Measurements from ENCODE around the gene TGFB3. TPM values are rescaled to one million over a fixed set of nuclear protein-coding genes. Genes with fewer than 3 reads are reported as not detected.

TGFB3 gene
- total RNA-seq, 2 experiments from 2014 or later: 3.6 to 4.4 TPM

- Mint-ChIP-seq H3K4me3 (no peak overlapping the region), H3K27ac (no peak overlapping the region), H3K4me1 (ENCODE audit: low read depth) (no peaks in the 10 kb centered on the region), H3K36me3 (ENCODE audit: low read depth) (peaks cover 41% of the 10 kb centered on the region), H3K27me3 (ENCODE audit: low read depth) (no peaks in the 10 kb centered on the region), H3K9me3 (peaks cover 10% of the 10 kb centered on the region)
- intact Hi-C loops (cut with micrococcal nuclease): no loop called here
- no peak for DNase-seq
- CTCF ChIA-PET: interaction anchor here (0.6 to 1.0 kb wide), 5 partner anchors 21 to 301 kb away, joined by 3 to 5 read pairs (median 4); no protein-coding TSS in a partner anchor
Measured at GRCh38 chr14:76006253-76006652, 24.5 kb upstream of the TGFB3 start.

GRCh38 chr14:76002383-76002782 lies 20.6 kb upstream of the TGFB3 start:
- no peak overlapping the region for H3K4me3 Mint-ChIP-seq
- peaks cover 10% of the 10 kb centered on the region for H3K9me3 Mint-ChIP-seq
- DNase-seq: no peak
- intact Hi-C loops (cut with micrococcal nuclease): no loop called here
- no peaks in the 10 kb centered on the region for H3K27me3 Mint-ChIP-seq (ENCODE audit: low read depth)
- no peak overlapping the region for H3K27ac Mint-ChIP-seq
- H3K36me3 Mint-ChIP-seq (ENCODE audit: low read depth): peaks cover 50% of the 10 kb centered on the region
- H3K4me1 Mint-ChIP-seq (ENCODE audit: low read depth): no peaks in the 10 kb centered on the region
- CTCF ChIA-PET: no interaction called here

- Mint-ChIP-seq H3K9me3 (peaks cover 5% of the 10 kb centered on the region), H3K27me3 (ENCODE audit: low read depth) (no peaks in the 10 kb centered on the region), H3K27ac (no peak overlapping the region), H3K4me3 (no peak overlapping the region), H3K4me1 (ENCODE audit: low read depth) (no peaks in the 10 kb centered on the region), H3K36me3 (ENCODE audit: low read depth) (peaks cover 44% of the 10 kb centered on the region)
- intact Hi-C loops (cut with micrococcal nuclease): no loop called here
- DNase-seq: no peak
- CTCF ChIA-PET: interaction anchor here (0.7 kb wide), 1 partner anchor 20 kb away, joined by 3 read pairs; no protein-coding TSS in a partner anchor
Measured at GRCh38 chr14:75999511-76000190, 17.9 kb upstream of the TGFB3 start.

- H3K27ac Mint-ChIP-seq: no peak overlapping the region
- intact Hi-C loops (cut with micrococcal nuclease): no loop called here
- no peaks in the 10 kb centered on the region for H3K4me1 Mint-ChIP-seq (ENCODE audit: low read depth)
- no peaks in the 10 kb centered on the region for H3K9me3 Mint-ChIP-seq
- CTCF ChIA-PET: no interaction called here
- no peaks in the 10 kb centered on the region for H3K27me3 Mint-ChIP-seq (ENCODE audit: low read depth)
- no peak for DNase-seq
- peaks cover 32% of the 10 kb centered on the region for H3K36me3 Mint-ChIP-seq (ENCODE audit: low read depth)
- no peak overlapping the region for H3K4me3 Mint-ChIP-seq
Measured at GRCh38 chr14:75996488-75996887, 14.7 kb upstream of the TGFB3 start.

GRCh38 chr14:75995372-75996041 lies 13.7 kb upstream of the TGFB3 start:
- Mint-ChIP-seq H3K9me3 (no peaks in the 10 kb centered on the region), H3K27me3 (ENCODE audit: low read depth) (no peaks in the 10 kb centered on the region), H3K4me1 (ENCODE audit: low read depth) (no peaks in the 10 kb centered on the region), H3K4me3 (no peak overlapping the region), H3K36me3 (ENCODE audit: low read depth) (peaks cover 22% of the 10 kb centered on the region), H3K27ac (no peak overlapping the region)
- intact Hi-C loops (cut with micrococcal nuclease): no loop called here
- no peak for DNase-seq
- CTCF ChIA-PET: interaction anchor here (1.3 to 1.4 kb wide), 2 partner anchors 15 to 56 kb away, joined by 3 read pairs; no protein-coding TSS in a partner anchor

DNA sequence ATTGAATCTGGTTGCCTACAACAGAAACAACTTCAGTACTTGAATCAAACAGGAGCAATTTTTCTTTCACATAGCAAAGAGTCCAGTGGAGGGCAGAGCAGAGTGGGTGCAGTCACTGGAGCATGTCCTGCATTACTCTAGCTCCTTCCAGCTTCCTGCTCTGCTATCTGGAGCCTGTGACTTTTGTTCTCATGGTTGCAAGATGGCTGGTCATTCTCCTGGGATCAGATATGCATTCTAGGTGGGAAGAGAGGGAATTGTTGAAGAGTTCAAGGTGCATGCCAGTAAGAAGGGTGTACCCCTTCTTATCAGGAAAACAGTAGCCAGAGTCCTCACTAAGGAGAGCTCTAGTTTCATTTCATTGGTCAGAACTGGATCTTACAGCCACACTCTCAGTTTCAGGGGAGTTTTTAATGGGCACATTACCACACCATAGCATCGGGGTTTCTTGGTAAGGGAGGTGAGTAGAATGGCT lies 11.8 kb upstream of the TGFB3 start:
- Mint-ChIP-seq H3K27ac (no peak overlapping the region), H3K9me3 (no peaks in the 10 kb centered on the region), H3K36me3 (ENCODE audit: low read depth) (peaks cover 20% of the 10 kb centered on the region), H3K4me3 (no peak overlapping the region), H3K4me1 (ENCODE audit: low read depth) (no peaks in the 10 kb centered on the region), H3K27me3 (ENCODE audit: low read depth) (no peaks in the 10 kb centered on the region)
- intact Hi-C loops (cut with micrococcal nuclease): no loop called here
- CTCF ChIA-PET: no interaction called here
- DNase-seq: no peak

- Mint-ChIP-seq H3K36me3 (ENCODE audit: low read depth) (peaks cover 12% of the 10 kb centered on the region), H3K4me3 (no peak overlapping the region), H3K27me3 (ENCODE audit: low read depth) (no peaks in the 10 kb centered on the region), H3K9me3 (no peaks in the 10 kb centered on the region), H3K27ac (no peak overlapping the region), H3K4me1 (ENCODE audit: low read depth) (peaks cover under 1% of the 10 kb centered on the region)
- CTCF ChIA-PET: interaction anchor here (1.6 kb wide), 1 partner anchor 10 kb away, joined by 6 read pairs; the partner anchor contains the start of gene TGFB3
- DNase-seq: no peak
- intact Hi-C loops (cut with micrococcal nuclease): no loop called here
Measured at GRCh38 chr14:75991753-75992152, 10.0 kb upstream of the TGFB3 start.

DNA sequence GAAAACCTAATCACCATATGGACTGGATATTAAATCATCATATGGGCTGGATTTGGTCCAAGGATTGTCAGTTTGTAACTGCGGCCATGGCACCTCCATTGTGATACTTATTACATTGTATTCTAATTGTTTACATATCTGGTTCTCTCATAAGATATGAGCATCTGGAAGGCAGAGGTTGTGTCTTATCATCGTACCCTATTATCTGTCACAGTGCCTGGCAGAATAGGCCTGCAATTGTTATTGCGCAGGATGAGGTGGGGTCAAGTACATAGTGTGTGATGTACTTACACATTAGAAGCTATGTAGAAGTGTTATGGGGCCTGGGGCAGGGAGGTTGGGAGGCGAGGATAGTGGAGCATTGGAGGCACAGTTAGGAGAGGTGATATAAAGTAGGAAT lies 8.5 kb upstream of the TGFB3 start:
- intact Hi-C loops (cut with micrococcal nuclease): no loop called here
- H3K4me3 Mint-ChIP-seq: no peak overlapping the region
- no peak overlapping the region for H3K27ac Mint-ChIP-seq
- H3K4me1 Mint-ChIP-seq (ENCODE audit: low read depth): peaks cover 10% of the 10 kb centered on the region
- peaks cover 5% of the 10 kb centered on the region for H3K36me3 Mint-ChIP-seq (ENCODE audit: low read depth)
- no peaks in the 10 kb centered on the region for H3K9me3 Mint-ChIP-seq
- no peak for DNase-seq
- CTCF ChIA-PET: interaction anchor here (1.3 to 1.6 kb wide), 2 partner anchors 8 to 281 kb away, joined by 6 read pairs; partner anchors contain the start of gene TGFB3
- H3K27me3 Mint-ChIP-seq (ENCODE audit: low read depth): no peaks in the 10 kb centered on the region

DNA sequence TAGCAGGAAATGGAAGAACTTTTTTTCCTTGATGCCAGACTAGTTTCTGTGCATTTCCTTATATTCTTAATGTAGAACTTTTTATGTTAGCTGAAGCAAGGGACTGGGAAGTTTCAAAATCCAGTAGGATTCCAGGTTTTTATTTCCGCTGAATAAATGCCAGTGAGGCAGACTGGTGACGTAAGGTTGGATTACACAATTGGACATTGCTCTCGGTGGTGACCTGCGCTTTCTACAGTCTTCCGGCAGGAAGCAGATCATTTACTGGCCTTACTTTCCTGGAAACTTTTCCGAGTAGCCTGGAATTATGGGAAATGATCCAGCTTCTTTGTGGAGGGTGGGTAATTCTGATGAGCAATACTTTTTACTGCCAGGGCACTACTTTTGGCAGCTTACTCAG lies 7.3 kb upstream of the TGFB3 start:
- intact Hi-C loops (cut with micrococcal nuclease): loop anchor here (10.0 kb wide), 3 partner anchors 564 to 976 kb away; partner anchors contain the start of gene JDP2
- CTCF ChIA-PET: interaction anchor here (1.3 to 13.8 kb wide), 2 partner anchors 81 to 280 kb away, joined by 6 to 131 read pairs; no protein-coding TSS in a partner anchor
- Mint-ChIP-seq H3K36me3 (ENCODE audit: low read depth) (peaks cover under 1% of the 10 kb centered on the region), H3K4me1 (ENCODE audit: low read depth) (peaks cover 10% of the 10 kb centered on the region), H3K9me3 (no peaks in the 10 kb centered on the region), H3K4me3 (no peak overlapping the region), H3K27me3 (ENCODE audit: low read depth) (no peaks in the 10 kb centered on the region), H3K27ac (no peak overlapping the region)
- no peak for DNase-seq

GRCh38 chr14:75987201-75987970 lies 5.6 kb upstream of the TGFB3 start:
- H3K27ac Mint-ChIP-seq: no peak overlapping the region
- no peaks in the 10 kb centered on the region for H3K9me3 Mint-ChIP-seq
- H3K36me3 Mint-ChIP-seq (ENCODE audit: low read depth): no peaks in the 10 kb centered on the region
- no peak for DNase-seq
- H3K4me1 Mint-ChIP-seq (ENCODE audit: low read depth): peaks cover 11% of the 10 kb centered on the region
- intact Hi-C loops (cut with micrococcal nuclease): loop anchor here (10.0 kb wide), 3 partner anchors 563 to 977 kb away; partner anchors contain the start of gene JDP2
- CTCF ChIA-PET: interaction anchor here (1.2 to 13.8 kb wide), 2 partner anchors 79 to 512 kb away, joined by 3 to 131 read pairs; no protein-coding TSS in a partner anchor
- H3K27me3 Mint-ChIP-seq (ENCODE audit: low read depth): no peaks in the 10 kb centered on the region
- no peak overlapping the region for H3K4me3 Mint-ChIP-seq

DNA sequence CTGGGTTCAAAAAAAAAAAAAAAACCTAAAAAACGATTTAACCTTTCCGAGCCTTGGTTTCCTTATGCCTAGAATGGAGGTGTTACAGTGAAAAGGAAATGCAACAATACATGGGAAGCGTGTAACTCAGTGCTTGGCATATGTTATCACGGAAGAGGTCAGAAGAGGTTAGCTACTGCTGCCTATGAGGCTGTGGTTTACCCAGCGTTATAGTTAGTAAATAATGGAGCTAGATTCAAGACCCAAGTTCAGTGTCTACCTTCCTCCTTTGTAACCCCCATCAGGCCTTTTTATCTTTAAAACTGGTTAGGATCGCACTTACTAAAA lies 4.6 kb upstream of the TGFB3 start:
- CTCF ChIA-PET: interaction anchor here (0.5 to 13.8 kb wide), 2 partner anchors 78 to 191 kb away, joined by 3 to 131 read pairs; no protein-coding TSS in a partner anchor
- Mint-ChIP-seq H3K4me3 (peak overlapping the region; percentile 79), H3K36me3 (ENCODE audit: low read depth) (no peaks in the 10 kb centered on the region), H3K27me3 (ENCODE audit: low read depth) (no peaks in the 10 kb centered on the region), H3K4me1 (ENCODE audit: low read depth) (peaks cover 16% of the 10 kb centered on the region), H3K9me3 (no peaks in the 10 kb centered on the region), H3K27ac (no peak overlapping the region)
- no peak for DNase-seq
- intact Hi-C loops (cut with micrococcal nuclease): loop anchor here (10.0 kb wide), 3 partner anchors 562 to 978 kb away; partner anchors contain the start of gene JDP2
